Measurements from ENCODE around the gene BLOC1S3.

Gene BLOC1S3

DNA sequence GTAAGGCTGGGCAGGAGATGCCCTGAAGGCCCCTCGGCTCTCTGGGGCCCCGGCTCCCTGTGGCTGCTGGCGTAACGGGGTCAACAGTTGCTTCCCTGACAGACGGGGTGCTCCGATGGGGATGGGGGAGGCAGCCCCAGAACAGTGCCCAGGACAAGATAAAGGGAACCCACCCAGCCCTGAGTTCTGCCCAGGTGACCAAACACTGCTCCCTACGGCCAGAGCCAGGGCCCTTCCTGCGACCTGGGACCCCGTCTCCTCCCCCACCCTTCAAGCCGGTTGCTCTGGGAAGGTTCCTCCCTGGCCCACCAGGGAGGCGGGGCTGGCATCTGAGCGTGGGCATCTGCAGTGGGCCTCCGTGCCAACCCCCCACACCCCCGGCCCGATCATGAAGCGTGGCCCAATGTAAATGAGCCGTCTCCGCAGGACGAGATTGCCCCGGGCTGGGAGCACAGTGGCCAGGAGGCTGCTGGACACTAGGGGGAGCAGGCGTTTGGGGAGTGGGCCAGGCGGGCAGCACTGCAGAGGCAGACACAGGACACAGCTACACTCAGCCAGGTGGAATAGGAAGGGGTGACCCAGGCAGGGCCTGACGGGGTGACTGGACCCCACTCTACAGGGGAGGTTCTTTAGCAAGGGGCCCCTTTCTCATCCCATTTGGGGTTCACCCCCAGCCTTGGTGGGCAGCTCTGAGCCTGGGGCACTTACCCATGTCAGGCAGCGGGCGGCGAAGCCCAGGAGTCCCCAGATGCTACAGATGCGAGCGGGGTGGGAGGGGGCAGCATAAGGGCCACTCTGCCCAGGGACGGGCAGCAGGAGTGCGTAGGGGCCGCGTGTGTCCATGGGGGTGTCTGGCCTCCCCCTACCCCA is 16.6 kb upstream of the BLOC1S3 start:
- no peak for DNase-seq (ENCODE audit: low spot score)

DNA sequence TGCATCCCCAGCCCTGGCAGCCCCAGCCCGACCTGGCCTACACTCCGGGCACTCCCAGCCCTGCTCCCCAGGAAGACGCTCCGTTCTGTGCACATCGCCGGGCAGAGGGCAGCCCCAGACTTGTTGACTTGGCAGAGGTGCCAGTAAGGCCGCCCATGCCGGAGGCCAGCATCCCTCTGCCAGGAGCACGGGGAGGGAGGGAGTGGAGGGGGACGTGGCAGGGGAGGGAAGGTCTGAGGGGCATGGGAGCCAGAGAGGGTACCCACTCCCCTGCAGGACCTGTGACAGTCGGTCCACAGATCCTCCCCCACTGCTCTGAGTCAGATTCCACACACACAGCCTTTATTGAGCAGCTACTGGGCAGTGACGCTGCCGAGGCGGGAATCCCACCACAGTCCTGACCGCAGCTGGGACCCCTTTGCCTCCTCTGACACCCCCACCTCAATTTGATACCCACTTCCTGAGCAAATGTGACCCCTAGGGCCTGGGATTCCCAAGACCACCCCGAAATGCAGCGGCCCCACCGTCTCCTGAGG is 15.9 kb upstream of the BLOC1S3 start:
- no peak for DNase-seq (ENCODE audit: low spot score)

DNA sequence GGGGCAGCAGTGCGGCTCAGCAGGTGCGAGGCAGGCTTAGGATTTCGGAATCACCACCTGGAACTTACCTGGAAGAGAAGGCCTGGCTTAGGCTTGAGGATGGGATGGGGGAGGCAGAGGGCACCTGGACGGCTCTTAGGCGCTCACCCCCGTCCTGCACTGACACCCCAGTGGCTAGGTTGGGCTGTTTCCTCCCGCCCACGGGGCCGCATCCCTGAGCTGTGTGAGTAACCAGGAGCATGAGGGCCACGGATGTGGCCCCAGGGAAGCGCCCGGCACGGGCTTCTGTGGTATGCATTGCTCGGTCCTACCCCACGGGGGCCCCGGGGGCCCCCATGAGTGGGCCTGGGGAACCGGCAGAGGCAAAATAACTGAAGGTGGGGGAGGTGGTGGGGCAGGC is 15.4 kb upstream of the BLOC1S3 start:
- no peak for DNase-seq (ENCODE audit: low spot score)

DNA sequence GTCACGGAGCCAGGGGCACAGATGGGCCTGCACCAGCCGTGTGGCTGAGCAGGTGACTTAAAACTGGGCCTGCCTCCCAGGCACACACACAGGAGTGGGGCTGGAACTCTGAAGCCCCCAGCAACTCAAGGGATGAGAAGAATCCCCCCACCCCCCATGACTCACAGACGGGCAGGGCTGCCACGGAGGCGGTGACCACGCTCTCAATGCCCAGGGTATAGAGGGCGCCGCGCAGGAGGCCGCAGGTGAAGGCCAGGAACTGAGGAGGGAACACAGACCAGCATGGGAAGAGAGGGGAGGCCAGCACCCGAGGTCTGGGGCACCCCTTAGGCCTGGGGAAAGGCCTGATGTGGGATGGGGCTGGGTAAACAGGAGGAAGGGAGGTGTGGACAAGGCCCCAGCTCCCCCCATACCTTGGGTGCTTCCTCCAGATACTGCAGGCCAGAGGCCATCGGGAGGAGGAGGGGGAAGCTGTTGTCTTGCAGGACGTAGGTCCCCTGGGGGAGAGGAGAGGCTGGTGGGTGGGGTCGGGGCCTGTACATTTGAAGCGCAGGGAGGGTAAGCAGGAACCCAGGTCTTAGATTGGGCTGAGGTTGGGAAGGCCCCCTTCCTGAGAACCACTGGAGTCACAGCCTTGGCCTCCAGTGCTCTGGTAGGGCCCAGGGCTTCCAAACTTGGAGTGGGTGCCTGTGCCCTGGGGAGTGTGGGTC is 14.7 kb upstream of the BLOC1S3 start:
- DNase-seq (ENCODE audit: low spot score) = no peak

DNA sequence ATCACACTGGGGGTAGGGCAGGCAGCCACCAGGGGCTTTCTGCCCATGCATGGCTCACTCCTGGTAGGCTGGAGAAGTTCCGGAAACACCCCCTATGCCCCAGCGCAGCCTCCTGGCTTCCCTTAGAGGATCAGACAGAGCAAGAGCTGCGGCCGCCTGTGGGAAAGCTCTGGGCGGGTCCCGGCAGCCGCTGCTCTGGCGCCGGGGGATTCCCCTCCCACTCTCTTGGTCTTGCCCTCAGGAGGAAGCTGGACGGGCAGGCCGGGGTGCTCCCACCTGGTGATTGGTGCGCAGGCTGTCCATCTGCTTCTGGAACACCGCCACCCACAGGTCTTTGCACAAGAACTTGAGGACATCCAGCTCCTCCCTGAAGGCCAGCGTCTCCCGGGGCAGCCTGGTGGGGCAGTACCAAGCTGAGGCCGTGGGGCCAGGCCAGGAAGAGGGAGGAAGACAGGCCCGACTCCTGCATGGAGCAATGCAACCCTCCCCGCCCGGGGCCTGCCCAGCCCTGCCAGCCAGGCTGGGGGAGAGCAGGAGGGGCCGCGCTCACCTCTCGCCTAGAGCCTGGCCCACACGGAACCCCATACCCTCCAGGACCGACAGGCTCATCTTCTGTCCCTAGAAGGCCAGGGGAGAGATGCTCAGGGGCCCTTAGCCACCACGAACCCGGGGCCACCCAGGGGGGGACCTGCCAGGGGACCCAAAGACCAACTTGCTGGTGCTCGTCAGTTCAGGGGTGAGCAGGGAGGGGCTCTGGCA is 13.8 kb upstream of the BLOC1S3 start:
- no peak for DNase-seq (ENCODE audit: low spot score)

DNA sequence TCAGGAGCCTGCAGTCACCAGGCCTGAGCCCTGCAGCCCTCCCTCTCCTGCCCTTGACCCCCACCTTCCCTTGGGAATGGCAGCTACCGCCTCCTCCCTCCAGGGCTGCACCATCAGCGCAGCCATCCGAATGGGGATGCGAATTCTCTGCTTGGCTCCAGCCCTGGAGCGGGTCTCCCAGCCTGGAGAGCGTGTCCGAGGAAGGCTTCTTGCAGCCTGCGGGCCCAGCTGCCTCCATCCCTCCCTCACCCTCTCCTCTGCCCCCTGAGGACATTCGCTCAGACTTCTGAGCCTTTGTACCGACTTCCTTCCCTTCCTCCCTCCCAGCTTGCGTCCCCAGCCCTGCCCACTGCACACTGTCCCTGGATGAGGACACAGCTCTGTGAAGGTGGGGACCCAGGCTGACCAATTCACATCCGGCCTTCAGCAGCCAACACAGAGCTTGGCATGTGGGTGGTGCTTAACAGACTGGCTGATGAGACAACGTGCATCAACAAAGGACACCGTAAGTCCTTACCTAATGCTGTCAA is 11.8 kb upstream of the BLOC1S3 start:
- no peak for DNase-seq (ENCODE audit: low spot score)

DNA sequence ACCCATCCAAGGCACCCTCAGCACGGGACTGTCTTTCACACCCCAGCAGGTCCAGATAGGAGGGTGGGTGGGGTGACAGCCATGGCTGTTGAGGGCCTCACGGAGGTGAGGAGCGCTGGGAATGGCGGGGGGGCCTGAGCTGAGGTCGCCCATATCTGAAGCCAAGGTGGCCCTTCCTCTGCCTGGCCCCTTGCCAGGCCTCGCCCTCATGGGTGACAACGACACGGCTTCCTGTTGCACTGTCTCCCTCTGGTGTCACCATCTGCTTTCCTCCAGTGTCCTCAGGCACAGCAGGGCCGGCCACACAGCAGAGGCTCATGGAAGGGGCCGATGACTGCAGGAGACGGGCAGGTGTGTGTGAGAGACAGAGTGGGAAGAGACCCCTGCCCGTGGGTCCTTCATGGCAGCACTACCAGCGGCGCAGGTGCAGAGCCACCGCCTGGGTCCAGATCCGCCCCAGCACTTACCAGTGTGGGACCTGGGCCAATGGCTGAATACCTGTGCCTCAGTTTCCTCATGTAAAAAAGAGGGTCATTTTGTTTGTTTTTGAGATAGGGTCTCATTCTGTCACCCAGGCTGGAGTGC is 9.7 kb upstream of the BLOC1S3 start:
- DNase-seq (ENCODE audit: low spot score) = no peak

DNA sequence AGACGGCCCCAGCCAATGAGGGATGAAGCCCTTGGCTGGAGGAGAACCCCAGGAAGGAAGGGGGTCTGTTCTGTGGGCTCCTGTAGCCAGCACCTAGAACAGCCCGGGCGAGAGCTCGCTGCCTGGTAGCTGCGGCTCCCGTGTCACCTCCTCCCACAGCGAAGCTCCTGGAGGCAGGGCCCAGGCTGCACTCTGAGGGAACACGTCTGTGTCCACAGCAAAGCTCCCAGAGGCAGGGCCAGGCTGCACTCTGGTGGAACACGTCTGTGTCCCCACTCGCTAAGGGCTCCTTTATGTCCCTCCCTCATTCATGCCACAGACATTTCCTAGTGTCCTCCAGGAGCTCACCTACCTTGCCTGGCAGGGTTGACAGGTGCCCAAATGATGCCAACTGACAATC is 9.0 kb upstream of the BLOC1S3 start:
- no peak for DNase-seq (ENCODE audit: low spot score)

DNA sequence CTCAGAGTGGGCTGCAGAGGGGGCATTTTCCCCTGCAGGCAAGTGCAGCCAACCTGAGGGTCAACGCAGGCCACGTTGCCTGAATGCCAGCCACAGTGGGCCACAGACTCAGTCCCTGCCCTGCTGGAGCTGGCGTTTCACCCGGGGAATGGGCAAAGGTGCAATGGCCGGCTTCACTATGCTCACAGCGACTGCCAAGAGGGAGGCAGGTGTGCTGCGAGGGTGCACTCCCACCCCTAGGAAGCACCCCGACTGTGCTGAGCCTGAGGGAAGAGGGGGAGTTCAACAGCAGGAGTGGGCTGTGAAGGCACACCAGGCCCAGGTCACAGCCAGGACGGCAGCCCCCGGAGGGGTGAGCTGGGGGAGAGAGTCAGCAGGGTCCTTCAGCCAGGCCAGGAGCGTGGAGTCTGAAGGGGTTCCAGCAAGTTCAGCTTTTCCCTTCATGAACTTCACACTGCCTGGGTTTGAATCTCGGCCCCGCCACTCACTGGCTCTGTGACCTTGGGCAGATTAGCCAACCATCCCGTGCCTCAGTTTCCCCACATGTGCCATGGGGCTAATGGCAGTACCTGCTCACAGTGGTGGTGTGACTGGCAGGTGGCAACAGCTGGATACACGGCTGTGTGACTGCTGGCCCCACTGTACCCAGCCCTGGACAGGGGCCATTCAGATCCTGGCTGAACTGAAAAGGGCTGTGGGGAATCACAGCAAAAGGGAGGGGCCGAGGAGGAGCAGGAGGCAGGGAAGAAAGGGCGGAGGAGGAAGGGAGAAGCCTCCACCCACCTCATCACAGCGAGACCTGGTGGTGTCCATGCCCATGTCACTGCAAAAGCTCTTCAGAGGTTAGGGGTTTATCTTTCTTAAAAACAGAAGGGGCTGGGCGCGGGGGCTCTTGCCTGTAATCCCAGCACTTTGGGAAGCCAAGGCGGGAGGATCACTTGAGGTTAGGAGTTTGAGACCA is 8.2 kb upstream of the BLOC1S3 start:
- DNase-seq (ENCODE audit: low spot score) = no peak

DNA sequence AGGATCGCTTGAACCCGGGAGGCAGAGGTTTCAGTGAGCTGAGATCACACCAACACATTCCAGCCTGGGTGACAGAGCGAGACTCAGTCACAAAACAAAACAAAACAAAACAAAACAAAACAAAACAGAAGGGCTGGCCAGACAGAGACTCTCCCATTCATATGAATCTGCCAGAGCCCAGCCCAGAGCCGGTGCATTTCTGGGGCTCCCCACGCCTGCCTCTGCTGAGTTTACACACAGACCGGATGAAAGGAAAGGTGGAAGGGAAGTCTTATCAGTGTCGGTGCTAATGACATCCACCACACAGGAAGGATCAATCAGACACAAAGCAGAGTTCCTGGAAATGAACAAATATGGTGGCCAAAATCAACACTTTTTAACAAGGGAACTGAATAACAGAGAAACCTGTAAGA is 7.4 kb upstream of the BLOC1S3 start:
- DNase-seq (ENCODE audit: low spot score) = no peak

DNA sequence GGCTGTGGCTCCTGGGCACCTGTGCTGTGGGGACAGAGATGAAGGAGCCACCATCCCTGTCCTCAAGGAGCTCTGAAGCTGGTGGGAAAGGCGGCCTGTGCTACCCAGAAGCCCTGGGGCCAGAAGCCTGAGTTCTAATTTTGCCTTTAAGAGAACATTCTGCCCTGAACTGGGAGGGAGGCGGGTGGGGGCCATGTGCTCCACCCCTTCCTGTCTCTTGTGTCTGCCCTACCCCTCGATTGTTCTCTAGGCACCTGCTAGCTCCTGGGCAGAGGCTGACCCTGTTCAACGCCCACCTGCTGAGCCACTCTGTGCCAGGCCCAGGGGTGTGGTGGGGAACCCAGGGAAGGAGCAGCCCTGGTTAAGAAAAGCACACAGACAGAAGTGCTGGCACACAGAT is 6.4 kb upstream of the BLOC1S3 start:
- DNase-seq (ENCODE audit: low spot score) = no peak

DNA sequence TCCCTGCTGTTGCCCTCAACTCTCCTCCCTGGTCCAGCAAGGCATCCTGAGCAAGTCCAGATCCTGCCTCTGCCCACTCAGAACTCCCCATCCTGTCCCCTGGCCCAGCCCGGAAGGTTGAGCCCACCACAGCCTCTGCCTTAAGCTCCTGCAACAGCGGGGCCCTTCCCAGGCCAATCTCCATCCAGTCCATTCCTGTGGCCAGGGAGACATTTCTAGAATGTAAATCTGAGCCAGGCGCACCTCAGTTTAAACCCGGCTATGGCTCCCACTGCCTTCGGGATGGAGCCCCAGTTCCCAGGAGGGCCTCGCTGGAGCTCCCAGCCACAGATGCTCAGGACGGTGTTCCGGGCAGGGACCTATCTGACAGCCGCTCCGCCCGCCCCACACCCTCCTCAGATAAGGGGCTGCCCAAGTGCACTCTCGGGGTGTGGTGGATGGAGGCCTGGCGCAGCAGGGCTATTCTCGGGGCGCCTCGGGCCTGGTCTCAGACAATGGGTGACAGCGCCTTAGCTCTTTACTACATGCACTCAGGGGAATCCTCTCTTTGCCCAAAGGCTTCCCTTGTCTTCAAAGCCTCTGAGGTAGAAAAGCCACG is 5.9 kb upstream of the BLOC1S3 start:
- DNase-seq (ENCODE audit: low spot score) = no peak

DNA sequence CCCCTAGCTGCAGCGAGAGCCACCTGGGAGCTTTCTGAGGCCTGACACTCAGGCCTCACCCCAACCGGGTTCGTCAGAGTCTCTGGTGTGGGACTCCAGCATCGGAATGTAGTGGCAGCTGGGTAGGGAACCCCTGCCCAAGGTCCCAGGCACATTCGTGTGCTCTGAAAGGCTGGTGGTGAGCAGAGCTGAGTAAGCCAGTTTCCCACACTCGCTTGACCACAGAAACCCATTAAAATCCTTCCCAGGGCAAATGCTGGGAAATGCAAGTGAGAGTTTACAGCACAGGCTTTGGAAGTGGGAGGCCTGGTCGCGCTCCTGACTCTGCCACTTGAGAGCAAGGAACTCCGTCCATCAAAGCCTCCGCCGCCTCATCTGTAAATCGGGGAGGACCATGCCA is 4.8 kb upstream of the BLOC1S3 start:
- no peak for DNase-seq (ENCODE audit: low spot score)

DNA sequence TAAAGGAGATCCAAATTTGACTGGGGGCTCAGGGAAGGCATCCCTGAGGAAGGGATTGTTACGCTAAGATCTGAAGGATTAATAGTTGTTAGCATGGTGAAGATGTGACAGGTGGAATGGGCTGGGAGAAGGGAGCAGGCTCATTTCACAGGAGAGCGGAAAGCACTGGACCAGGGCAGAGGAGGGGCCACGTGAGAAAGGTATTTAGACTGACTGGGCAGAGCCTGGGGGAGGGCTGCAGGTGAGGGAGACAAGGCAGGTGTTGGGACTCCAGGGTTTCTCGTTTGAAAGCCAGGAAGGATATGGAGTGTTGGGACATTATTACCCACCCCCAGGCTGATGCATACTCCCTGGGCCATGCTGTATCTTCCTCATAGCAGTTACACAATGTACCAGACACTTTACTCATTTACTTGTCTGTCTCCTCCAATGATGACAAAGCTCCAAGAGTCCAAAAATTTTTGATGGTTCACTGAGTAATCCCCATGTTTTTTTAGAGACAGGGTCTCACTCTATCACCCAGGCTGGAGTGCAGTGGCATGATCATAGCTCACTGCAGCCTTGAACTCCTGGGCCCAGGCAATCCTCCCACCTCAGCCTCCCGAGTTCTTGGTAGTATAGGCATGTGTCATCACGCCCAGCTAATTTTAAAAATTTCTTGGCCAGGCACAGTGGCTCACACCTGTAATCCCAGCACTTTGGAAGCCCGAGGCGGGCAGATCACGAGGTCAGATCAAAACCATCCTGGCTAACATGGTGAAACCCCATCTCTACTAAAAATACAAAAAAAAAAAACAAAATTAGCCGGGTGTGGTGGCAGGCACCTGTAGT is 2.9 kb upstream of the BLOC1S3 start:
- DNase-seq (ENCODE audit: low spot score) = no peak

DNA sequence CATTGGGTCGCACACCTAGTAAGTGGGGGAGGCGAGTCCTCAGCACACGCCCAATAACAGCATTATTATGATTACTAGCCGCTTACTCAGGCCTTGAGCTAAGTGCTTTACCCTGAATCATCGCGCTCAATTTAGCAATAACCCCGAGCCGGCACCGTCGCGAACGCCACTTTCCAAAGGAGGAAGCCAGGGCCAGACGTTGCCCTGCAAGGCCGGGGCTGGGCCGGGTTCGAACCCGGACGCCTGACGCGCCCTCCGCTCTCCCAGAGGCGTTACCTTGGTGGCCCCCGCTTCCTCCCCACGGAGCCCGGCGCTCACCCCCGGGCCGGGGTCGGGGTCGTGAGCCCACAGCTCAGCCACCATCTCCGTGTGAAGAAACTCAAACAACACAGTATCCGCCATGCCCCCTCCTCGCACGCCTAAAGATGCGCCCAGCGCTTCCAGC is 745 bp upstream of the BLOC1S3 start, which contains the start of gene TRAPPC6A:
Gene TRAPPC6A (minus strand): TSS at position 421 of the 445 bp plus-strand sequence. CDS start 19 bp downstream, at position 402.
- DNase-seq (ENCODE audit: low spot score) = no peak

DNA sequence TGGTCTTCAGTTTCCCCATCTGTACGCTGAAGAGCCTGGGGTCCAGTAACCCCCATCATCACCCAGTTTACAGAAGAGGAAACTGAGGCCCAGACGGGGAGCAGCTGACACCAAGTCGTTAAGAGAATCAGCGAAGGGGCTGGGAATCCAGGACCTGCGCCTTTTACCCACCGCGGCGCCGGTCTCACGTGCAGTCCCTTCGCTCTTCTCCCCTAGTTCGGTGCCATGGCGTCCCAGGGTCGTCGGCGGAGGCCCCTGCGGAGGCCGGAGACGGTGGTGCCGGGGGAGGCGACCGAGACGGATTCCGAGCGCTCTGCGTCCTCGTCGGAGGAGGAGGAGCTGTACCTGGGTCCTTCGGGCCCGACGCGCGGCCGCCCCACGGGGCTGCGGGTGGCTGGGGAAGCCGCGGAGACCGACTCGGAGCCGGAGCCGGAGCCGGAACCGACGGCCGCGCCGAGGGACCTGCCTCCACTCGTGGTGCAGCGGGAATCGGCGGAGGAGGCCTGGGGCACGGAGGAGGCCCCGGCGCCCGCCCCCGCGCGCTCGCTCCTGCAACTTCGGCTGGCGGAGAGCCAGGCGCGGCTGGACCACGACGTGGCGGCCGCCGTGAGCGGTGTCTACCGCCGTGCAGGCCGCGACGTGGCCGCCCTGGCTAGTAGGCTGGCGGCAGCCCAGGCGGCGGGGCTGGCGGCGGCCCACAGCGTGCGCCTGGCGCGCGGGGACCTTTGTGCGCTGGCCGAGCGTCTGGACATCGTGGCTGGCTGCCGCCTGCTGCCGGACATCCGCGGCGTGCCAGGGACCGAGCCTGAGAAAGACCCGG is 698 bp downstream of the BLOC1S3 start:
- no peak for DNase-seq (ENCODE audit: low spot score)

DNA sequence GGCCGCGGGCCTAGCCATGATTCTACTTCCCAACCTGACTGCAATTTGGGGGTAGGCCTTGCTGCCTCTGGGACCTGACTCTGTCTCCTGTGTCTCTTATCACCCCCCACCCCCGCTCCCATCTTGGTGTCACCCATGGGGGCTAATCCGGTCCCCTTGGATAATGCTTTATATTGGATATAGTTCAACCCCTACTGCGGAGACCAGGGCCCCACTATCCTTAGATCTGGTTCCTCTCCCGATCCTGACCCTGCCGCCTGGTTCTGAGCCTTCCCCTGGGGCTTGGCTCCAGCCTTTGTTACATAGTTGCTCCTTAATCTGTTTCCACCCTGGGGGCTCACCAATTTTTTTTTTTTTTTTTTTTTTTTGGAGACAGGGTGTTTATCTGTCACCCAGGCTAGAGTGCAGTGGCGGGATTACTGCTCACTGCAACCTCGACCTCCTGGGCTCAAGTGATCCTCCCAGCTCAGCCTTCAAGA is 1.3 kb downstream of the BLOC1S3 start:
- DNase-seq (ENCODE audit: low spot score) = no peak

DNA sequence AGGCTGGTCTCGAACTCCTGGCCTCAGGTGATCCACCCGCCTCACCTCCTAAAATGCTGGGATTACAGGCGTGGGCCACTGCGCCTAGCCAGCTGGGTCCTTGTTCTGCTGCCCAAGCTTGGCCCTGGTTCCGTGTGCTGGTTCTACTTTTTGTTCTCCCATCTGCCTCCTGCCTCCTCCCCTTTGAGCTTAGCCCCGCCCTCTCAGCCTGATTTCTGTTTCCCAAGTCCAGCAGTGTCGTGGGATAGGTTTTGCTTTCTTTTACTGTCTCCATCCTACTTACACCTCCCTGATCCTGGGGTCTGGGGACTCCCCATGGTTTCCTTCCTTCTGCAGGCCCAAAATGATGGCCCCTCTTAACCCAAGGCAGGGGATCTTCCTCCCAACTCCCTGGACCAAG is 2.4 kb downstream of the BLOC1S3 start:
- no peak for DNase-seq (ENCODE audit: low spot score)
